ENCODE measurements around the gene LRRC4.

GRCh38 chr7:127996253-127997071, 34.8 kb downstream of the LRRC4 start:
- TF ChIP-seq CTCF (IDR thresholded peaks at IDR 0.05) (no peak), POLR2A (IDR thresholded peaks at IDR 0.05) (no peak)

All from prostate gland (tissue), 2 donors.